ENCODE results near the gene CCDC9B. TPM values are rescaled to one million over a fixed set of nuclear protein-coding genes. Genes with fewer than 3 reads are reported as not detected.

The CCDC9B gene
- polyA plus RNA-seq, 4 donors = 2.2 to 7.4 (median 4.6) TPM

DNA sequence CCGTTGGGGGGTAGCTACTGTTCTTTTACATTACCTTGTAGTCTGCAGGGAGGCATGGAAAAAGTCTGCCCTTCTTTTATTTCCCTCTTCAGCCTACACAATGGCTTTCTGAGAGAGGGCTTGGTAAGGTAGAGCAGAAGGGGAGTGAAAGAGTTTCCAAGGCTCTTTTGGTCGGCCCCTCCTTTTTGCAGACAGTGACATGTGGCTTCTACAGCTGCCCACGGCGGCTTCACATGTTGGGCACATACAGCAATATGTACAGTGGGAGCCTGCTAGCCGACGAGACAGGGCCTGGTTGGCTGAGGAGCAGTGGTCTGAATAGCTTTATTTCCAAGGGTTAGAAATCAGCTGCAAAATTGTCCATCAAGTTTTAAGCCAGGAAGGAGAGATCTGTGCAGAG lies 13.3 kb downstream of the CCDC9B start:
- H3K27me3 ChIP-seq (ENCODE audit: control insufficient read depth in 3 of 3, insufficient read depth in 3 of 3, low read length in 3 of 3) = peaks cover 0 to 12% (median 0%) of the 10 kb centered on the region in 3 donors
- H3K27ac ChIP-seq (ENCODE audit: low read depth in 1 of 3, low read length in 2 of 3) = no peak overlapping the region
- FAIRE-seq = no peak
- H3K9me3 ChIP-seq (ENCODE audit: control insufficient read depth in 2 of 2, insufficient read depth in 1 of 2, low read depth in 1 of 2, low read length in 1 of 2) = no peaks in the 10 kb centered on the region
- DNase-seq = no peak
- H3K36me3 ChIP-seq (ENCODE audit: control insufficient read depth in 3 of 3, insufficient read depth in 2 of 3, low read depth in 1 of 3, low read length in 3 of 3) = no peaks in the 10 kb centered on the region
- WGBS, 3 donors = 74 to 90% (median 79%) methylated on average over 6 of the region's 6 CpGs
- H3K4me1 ChIP-seq (ENCODE audit: control insufficient read depth in 3 of 3, insufficient read depth in 2 of 3, low read depth in 1 of 3, low read length in 2 of 3) = peaks cover 3 to 19% (median 6%) of the 10 kb centered on the region in 3 donors
- H3K4me3 ChIP-seq (ENCODE audit: low read depth in 1 of 3, low read length in 3 of 3) = no peak overlapping the region

DNA sequence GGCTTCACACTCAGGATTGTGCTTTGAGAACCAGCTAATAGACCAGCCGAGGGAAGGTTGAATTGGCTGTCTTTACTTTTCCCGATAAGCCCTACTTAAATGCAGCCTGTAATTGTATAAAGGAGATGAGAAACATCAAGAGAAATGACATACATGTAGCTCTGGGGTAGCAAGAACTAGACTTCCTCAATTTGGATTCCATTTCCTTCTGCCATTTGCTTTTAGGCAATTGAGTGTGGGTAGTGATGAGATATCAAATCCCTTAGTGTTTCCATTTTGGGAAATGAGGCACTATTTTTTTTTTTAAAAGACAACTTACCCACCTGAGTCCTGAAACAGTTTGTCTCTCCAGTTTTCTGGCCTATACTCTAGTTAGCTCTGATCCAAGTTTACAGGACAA lies 15.0 kb downstream of the CCDC9B start:
- no peak overlapping the region for H3K4me3 ChIP-seq (ENCODE audit: low read depth in 1 of 3, low read length in 3 of 3)
- no peaks in the 10 kb centered on the region for H3K9me3 ChIP-seq (ENCODE audit: control insufficient read depth in 2 of 2, insufficient read depth in 1 of 2, low read depth in 1 of 2, low read length in 1 of 2)
- no peak overlapping the region for H3K27ac ChIP-seq (ENCODE audit: low read depth in 1 of 3, low read length in 2 of 3)

DNA sequence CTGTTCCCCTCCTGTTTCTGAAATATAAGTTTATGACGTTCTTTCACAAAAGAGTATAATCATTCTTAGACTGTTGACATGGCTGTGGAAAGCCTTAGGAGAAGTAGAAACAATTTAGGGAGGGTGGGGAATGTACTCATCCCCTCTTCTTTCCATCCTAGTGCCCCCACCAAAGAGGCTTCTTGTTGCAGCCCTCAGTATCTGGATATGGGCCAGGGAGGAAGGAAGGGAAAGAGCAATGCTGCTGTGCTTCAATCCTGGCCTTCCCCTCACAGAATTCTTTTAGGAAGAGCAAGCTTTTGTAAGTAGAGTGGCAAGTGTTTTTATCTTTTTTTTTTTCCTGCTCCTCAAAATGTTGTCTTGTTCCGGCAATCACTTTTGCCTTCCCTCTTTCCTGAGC lies 15.6 kb downstream of the CCDC9B start:
- Histone ChIP-seq H3K4me1 (ENCODE audit: control insufficient read depth in 3 of 3, insufficient read depth in 2 of 3, low read depth in 1 of 3, low read length in 2 of 3) (peaks cover 3 to 21% (median 6%) of the 10 kb centered on the region in 3 donors), H3K9me3 (ENCODE audit: control insufficient read depth in 2 of 2, insufficient read depth in 1 of 2, low read depth in 1 of 2, low read length in 1 of 2) (no peaks in the 10 kb centered on the region), H3K27me3 (ENCODE audit: control insufficient read depth in 3 of 3, insufficient read depth in 3 of 3, low read length in 3 of 3) (peaks cover 0 to 12% (median 0%) of the 10 kb centered on the region in 3 donors), H3K4me3 (ENCODE audit: low read depth in 1 of 3, low read length in 3 of 3) (peak overlapping the region in 1 of 3 donors; percentile 39), H3K27ac (ENCODE audit: low read depth in 1 of 3, low read length in 2 of 3) (peak overlapping the region in 1 of 3 donors; percentile 17), H3K36me3 (ENCODE audit: control insufficient read depth in 3 of 3, insufficient read depth in 2 of 3, low read depth in 1 of 3, low read length in 3 of 3) (no peaks in the 10 kb centered on the region)
- 61 to 82% (median 68%) methylated on average over 2 of the region's 2 CpGs for WGBS, 3 donors
- DNase-seq (no peak), FAIRE-seq (no peak)

More for the DNA sequence above, 15.0 kb downstream of the CCDC9B start:
- FAIRE-seq (no peak), DNase-seq (no peak)
- Histone ChIP-seq H3K27me3 (ENCODE audit: control insufficient read depth in 3 of 3, insufficient read depth in 3 of 3, low read length in 3 of 3) (peaks cover 0 to 12% (median 0%) of the 10 kb centered on the region in 3 donors), H3K4me1 (ENCODE audit: control insufficient read depth in 3 of 3, insufficient read depth in 2 of 3, low read depth in 1 of 3, low read length in 2 of 3) (peaks cover 3 to 21% (median 6%) of the 10 kb centered on the region in 3 donors), H3K36me3 (ENCODE audit: control insufficient read depth in 3 of 3, insufficient read depth in 2 of 3, low read depth in 1 of 3, low read length in 3 of 3) (no peaks in the 10 kb centered on the region)
- 90 to 93% (median 92%) methylated on average over 2 of the region's 2 CpGs for WGBS, 3 donors

DNA sequence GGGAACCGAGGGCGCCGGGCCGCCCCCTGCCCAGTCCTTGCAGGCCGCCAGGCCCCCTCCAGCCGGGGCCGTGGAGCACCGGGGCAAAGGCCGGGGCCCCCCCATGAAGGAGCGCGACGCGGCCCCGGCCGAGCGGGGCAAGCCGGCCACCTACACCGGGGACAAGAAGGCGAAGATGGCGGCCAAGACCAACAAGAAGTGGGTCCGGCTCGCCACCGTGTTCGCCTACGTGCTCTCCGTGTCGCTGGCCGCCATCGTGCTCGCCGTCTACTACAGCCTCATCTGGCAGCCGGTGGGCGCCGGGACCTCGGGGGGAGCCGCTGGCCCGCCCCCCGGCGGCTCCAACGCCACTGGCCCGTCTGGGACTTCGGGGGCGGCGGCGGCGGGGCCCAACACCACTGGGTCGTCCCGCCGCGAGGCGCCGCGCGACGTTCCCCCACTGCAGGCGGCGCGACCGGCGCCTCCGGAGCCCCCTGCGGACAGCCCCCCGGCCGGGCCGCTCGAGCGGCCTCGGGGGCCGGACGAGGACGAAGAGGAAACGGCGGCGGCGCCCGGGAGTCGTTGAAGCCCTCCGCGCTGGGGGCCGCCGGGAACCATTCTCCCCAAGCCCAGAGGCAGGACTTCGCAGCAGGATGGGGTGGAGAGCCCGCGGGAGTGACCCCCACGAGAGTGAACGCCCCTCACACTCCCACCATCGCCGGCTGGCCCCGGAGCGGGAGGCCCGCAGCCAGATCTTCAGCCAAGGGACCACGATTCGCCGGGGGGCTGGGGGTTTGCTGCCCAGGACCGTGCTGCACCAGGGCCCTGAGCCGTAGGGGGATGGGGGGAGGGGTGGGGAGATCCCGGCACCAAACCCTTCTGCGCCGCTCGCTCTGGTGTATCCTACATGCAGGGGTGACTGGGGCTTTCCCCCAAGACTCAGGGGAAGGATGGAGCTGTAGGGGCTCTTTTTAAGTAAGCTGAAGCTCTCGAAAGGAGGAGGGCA lies 16.5 kb downstream of the CCDC9B start:
- 2 to 3% (median 2%) methylated on average over 58 to 101 of the region's 101 CpGs for WGBS, 3 donors

DNA sequence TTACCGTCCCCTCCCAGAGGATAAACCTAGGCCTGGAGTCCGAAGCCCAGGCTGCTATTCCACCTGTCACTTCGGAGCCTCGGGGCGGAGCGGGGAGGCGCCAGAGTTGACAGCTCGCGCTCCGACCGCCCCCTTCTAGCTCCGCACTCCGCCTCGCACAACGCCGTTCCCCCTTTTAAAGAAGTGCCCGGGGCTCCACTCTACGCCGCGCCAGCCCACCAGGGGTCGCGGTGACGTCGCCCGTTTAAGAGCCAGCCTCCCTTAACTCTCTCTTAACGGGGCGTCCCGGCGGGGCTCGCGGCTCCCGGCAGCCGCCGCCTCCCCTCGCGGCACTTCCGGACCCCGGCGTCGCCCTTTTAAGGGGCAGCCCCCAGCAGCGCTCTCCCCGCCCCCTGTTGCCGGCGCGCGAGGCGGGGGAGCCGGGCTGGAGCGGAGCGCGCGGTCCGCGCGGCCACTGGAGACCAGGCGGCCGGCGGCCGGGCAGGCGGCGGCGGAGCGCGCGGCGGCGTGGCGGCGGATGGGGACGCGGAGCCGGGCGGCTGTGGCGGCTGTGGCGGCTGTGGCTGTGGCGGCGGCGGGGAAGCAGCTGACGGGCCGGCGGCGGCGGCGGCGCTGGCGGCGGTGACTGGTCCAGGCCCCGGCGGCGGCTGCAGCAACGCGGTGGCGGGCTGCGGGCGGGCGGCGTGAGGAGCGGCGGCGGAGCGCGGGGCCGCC lies 17.3 kb downstream of the CCDC9B start, which contains the start of gene INAFM2:
TSS of gene INAFM2 (plus strand) at position 454 of the 714 bp plus-strand sequence. CDS start 364 bp downstream, outside the sequence.
- Histone ChIP-seq H3K9me3 (ENCODE audit: control insufficient read depth in 2 of 2, insufficient read depth in 1 of 2, low read depth in 1 of 2, low read length in 1 of 2) (no peaks in the 10 kb centered on the region), H3K4me3 (ENCODE audit: low read depth in 1 of 3, low read length in 3 of 3) (peak within 1 kb of the TSS; percentile 39 to 91 (median 69)), H3K4me1 (ENCODE audit: control insufficient read depth in 3 of 3, insufficient read depth in 2 of 3, low read depth in 1 of 3, low read length in 2 of 3) (peaks cover 3 to 17% (median 6%) of the 10 kb centered on the region in 3 donors), H3K36me3 (ENCODE audit: control insufficient read depth in 3 of 3, insufficient read depth in 2 of 3, low read depth in 1 of 3, low read length in 3 of 3) (no peaks in the 10 kb centered on the region), H3K27me3 (ENCODE audit: control insufficient read depth in 3 of 3, insufficient read depth in 3 of 3, low read length in 3 of 3) (peaks cover 0 to 12% (median 0%) of the 10 kb centered on the region in 3 donors), H3K27ac (ENCODE audit: low read depth in 1 of 3, low read length in 2 of 3) (peak within 1 kb of the TSS in 2 of 3 donors; percentile 23 to 80)
- FAIRE-seq = no peak
- WGBS, 3 donors = 0% methylated on average over 46 to 103 of the region's 103 CpGs
- DNase-seq = peak; percentile 90 to 96

More for the DNA sequence above, 16.5 kb downstream of the CCDC9B start:
- H3K27ac ChIP-seq (ENCODE audit: low read depth in 1 of 3, low read length in 2 of 3) = peak overlapping the region in 1 of 3 donors; percentile 60
- H3K27me3 ChIP-seq (ENCODE audit: control insufficient read depth in 3 of 3, insufficient read depth in 3 of 3, low read length in 3 of 3) = peaks cover 0 to 12% (median 0%) of the 10 kb centered on the region in 3 donors
- peaks cover 3 to 19% (median 6%) of the 10 kb centered on the region in 3 donors for H3K4me1 ChIP-seq (ENCODE audit: control insufficient read depth in 3 of 3, insufficient read depth in 2 of 3, low read depth in 1 of 3, low read length in 2 of 3)
- H3K4me3 ChIP-seq (ENCODE audit: low read depth in 1 of 3, low read length in 3 of 3) = peak overlapping the region; percentile 39 to 91 (median 69)
- no peaks in the 10 kb centered on the region for H3K9me3 ChIP-seq (ENCODE audit: control insufficient read depth in 2 of 2, insufficient read depth in 1 of 2, low read depth in 1 of 2, low read length in 1 of 2)
- no peaks in the 10 kb centered on the region for H3K36me3 ChIP-seq (ENCODE audit: control insufficient read depth in 3 of 3, insufficient read depth in 2 of 3, low read depth in 1 of 3, low read length in 3 of 3)
- DNase-seq = peak in 1 of 2 donors; percentile 65
- FAIRE-seq = no peak

DNA sequence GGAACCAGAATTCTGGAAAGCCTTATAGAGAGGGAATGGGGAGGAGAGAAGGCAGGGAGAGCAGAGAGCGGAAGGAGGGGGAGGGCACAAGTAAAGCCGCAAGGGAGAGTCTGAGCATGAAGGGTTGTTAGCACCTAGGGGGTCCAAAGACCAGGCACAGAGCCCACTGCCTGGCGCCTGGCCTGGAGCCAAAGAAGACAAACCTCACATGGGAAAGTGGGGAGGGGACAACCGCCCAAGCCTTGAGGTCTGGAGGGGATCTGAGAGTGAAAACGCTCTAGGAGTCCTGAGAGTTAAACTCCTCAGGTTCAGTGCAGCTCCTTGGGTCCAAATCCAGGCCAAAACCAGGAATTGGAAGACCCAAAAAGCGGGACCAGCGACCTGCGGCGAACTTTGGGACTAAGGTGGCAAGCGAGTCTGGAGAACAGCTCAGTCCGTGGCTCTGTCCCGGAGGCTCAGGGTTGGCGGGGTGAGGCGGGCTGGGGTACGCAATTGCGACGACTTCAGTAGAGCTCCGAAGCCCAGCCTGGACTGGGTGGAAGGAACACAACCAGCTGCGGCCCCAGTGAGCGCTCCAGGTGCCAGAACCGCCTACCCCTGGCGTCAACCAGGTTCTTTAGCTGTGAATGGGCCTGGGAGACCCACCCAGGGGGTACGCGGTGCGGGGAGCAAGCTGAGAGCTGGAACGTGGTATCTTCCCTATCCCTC lies 18.1 kb downstream of the CCDC9B start:
- FAIRE-seq = no peak
- WGBS, 3 donors = 34 to 44% (median 40%) methylated on average over 26 of the region's 26 CpGs
- Histone ChIP-seq H3K27me3 (ENCODE audit: control insufficient read depth in 3 of 3, insufficient read depth in 3 of 3, low read length in 3 of 3) (peaks cover 0 to 12% (median 0%) of the 10 kb centered on the region in 3 donors), H3K4me1 (ENCODE audit: control insufficient read depth in 3 of 3, insufficient read depth in 2 of 3, low read depth in 1 of 3, low read length in 2 of 3) (peaks cover 3 to 15% (median 6%) of the 10 kb centered on the region in 3 donors), H3K9me3 (ENCODE audit: control insufficient read depth in 2 of 2, insufficient read depth in 1 of 2, low read depth in 1 of 2, low read length in 1 of 2) (no peaks in the 10 kb centered on the region), H3K4me3 (ENCODE audit: low read depth in 1 of 3, low read length in 3 of 3) (peak overlapping the region in 2 of 3 donors; percentile 27 to 91), H3K27ac (ENCODE audit: low read depth in 1 of 3, low read length in 2 of 3) (peak overlapping the region in 2 of 3 donors; percentile 23 to 80), H3K36me3 (ENCODE audit: control insufficient read depth in 3 of 3, insufficient read depth in 2 of 3, low read depth in 1 of 3, low read length in 3 of 3) (no peaks in the 10 kb centered on the region)
- no peak for DNase-seq

DNA sequence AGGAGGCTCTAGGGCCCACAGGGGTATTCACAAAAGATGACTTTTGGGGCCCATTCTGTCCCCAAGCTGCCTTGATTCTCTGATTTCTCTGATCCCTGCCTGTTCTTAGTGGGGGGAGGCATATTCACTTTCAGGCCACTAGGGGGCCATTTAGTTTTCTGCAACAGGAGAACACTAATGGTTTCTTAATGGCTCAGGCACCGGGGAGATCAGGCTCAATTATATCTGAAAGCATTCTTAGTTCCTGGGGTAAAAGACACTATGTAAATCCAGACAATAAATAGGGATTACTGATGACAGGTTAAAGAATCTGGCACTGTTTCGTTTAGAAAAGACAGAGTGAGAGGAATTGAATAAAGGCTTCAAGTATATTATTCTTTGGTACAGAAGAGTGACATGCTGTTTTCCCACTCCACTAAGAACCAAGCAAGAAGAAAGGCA lies 19.8 kb downstream of the CCDC9B start:
- Histone ChIP-seq H3K36me3 (ENCODE audit: control insufficient read depth in 3 of 3, insufficient read depth in 2 of 3, low read depth in 1 of 3, low read length in 3 of 3) (no peaks in the 10 kb centered on the region), H3K4me1 (ENCODE audit: control insufficient read depth in 3 of 3, insufficient read depth in 2 of 3, low read depth in 1 of 3, low read length in 2 of 3) (peaks cover 3 to 15% (median 6%) of the 10 kb centered on the region in 3 donors), H3K4me3 (ENCODE audit: low read depth in 1 of 3, low read length in 3 of 3) (no peak overlapping the region), H3K27me3 (ENCODE audit: control insufficient read depth in 3 of 3, insufficient read depth in 3 of 3, low read length in 3 of 3) (peaks cover 0 to 12% (median 0%) of the 10 kb centered on the region in 3 donors), H3K27ac (ENCODE audit: low read depth in 1 of 3, low read length in 2 of 3) (no peak overlapping the region), H3K9me3 (ENCODE audit: control insufficient read depth in 2 of 2, insufficient read depth in 1 of 2, low read depth in 1 of 2, low read length in 1 of 2) (no peaks in the 10 kb centered on the region)
- WGBS, 3 donors = 0 to 3% (median 1%) methylated on average over 2 of the region's 2 CpGs
- FAIRE-seq (no peak), DNase-seq (peak; percentile 70 to 75)
